ENCODE results near the gene BRCA1.

Gene BRCA1

GRCh38 chr17:43024407-43025289 lies 100.5 kb downstream of the BRCA1 start, which contains the start of gene RND2:
RND2 (plus strand) TSS chr17:43025231; CDS start chr17:43025348, 117 bp downstream.
- peak; percentile 82 for TF ChIP-seq CTCF (IDR thresholded peaks at IDR 0.05; ENCODE audit: borderline replicate concordance, insufficient read depth, low read depth, low read length)
- peak within 1 kb of the TSS; percentile 55 for H3K4me3 ChIP-seq (ENCODE audit: low read depth, low read length)

- peak within 1 kb of the TSS; percentile 60 for H3K4me3 ChIP-seq (ENCODE audit: low read depth, low read length)
- no peak for TF ChIP-seq CTCF (IDR thresholded peaks at IDR 0.05; ENCODE audit: borderline replicate concordance, insufficient read depth, low read depth, low read length)
These were observed 103.2 kb downstream of the BRCA1 start, which contains the start of gene VAT1 for GRCh38 chr17:43021741-43022512. VAT1 (minus strand) TSS chr17:43022385; CDS start chr17:43022322, 63 bp downstream.

- TF ChIP-seq CTCF (IDR thresholded peaks at IDR 0.05; ENCODE audit: borderline replicate concordance, insufficient read depth, low read depth, low read length) = no peak
- peak overlapping the region; percentile 60 for H3K4me3 ChIP-seq (ENCODE audit: low read depth, low read length)
These were observed 104.1 kb downstream of the BRCA1 start for GRCh38 chr17:43020789-43021740.

GRCh38 chr17:43020030-43020621 lies 105.0 kb downstream of the BRCA1 start:
- no peak overlapping the region for H3K4me3 ChIP-seq (ENCODE audit: low read depth, low read length)
- TF ChIP-seq CTCF (IDR thresholded peaks at IDR 0.05; ENCODE audit: borderline replicate concordance, insufficient read depth, low read depth, low read length) = no peak

GRCh38 chr17:43019418-43019817 lies 105.7 kb downstream of the BRCA1 start:
- no peak overlapping the region for H3K4me3 ChIP-seq (ENCODE audit: low read depth, low read length)
- no peak for TF ChIP-seq CTCF (IDR thresholded peaks at IDR 0.05; ENCODE audit: borderline replicate concordance, insufficient read depth, low read depth, low read length)

GRCh38 chr17:43018932-43019331 lies 106.2 kb downstream of the BRCA1 start:
- no peak for TF ChIP-seq CTCF (IDR thresholded peaks at IDR 0.05; ENCODE audit: borderline replicate concordance, insufficient read depth, low read depth, low read length)
- H3K4me3 ChIP-seq (ENCODE audit: low read depth, low read length) = no peak overlapping the region

All from GM12875 (cell line).